T47D (cell line): Measurements from ENCODE around the gene RCOR3.
"Not testable (repeated sequence)": the region's sequence is repeated elsewhere in the genome, so short reads cannot be mapped to it uniquely, and the experiment has no call there.

Experiments
- DNase-seq, 2 experiments: peaks; one replicate each; pipeline versions ENCODE4 v3.0.0 to v3.0.0-alpha.2; 2011 to 2012; ENCODE audit warnings: low read depth in 1 of 2, low spot score in 1 of 2
- JUND ChIP-seq: IDR thresholded peaks from 2 replicates; pipeline ENCODE4 v1.6.1; 2012; ENCODE audit warnings: low read depth
- in situ Hi-C: cut with HindIII; loops from 2 replicates; pipeline ENCODE4 v1.10.0; 2016; ENCODE audit warnings: low sequenced_read_pairs, low pct_unique_long_range_greater_than_20kb

The RCOR3 gene

DNA sequence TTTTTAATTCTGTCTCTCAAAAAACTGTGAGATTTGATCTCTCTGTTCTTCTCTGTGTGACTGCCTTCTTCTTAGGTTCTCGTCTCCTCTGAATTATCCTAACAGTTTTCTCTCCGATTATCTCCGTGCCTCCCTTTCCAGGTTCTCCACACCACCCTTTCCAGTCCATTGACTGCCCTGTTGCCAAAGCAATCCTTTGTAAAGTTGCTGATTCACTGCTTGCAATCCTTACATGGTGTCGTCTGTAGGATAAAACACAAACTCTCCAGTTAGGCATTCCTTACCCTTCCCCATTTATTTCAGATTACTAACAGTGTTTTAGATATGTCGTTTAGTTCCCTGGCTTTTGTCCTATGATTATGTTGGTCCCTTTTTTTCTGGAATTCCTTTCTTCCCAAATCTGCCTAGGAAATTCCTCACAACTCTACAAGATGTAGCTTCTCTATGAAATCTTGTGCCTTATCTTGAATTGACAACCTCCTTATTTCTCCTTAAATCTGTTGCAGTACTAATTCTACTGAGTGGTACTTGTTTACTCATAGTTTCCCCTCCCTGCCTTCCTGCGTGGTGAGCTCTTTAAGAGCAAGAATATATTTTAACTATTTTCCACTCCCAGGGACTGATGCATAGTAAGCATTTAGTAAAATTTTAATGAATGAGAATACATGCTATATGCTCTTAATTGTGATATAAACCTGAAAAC is 22.3 kb downstream of the RCOR3 start:
- in situ Hi-C loops: no loop called here
- TF ChIP-seq JUND: no peak
- no peak for DNase-seq

DNA sequence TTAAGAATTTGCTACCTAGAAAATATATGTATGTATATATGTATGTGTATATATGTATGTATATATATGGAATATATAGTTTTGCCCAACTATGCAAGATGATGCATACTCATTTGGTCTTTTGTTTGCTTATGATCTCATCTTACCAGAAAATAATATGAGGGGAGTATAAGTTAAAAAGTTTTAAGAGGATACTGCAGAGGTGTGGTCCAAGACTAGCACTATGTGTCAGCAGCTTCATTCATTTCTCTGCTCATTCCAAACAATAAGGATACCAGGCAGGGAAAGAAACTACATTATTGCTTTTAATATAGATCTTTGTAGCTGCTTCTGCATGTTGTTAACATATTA is 22.8 kb downstream of the RCOR3 start:
- in situ Hi-C loops: no loop called here
- TF ChIP-seq JUND: no peak
- DNase-seq: no peak

DNA sequence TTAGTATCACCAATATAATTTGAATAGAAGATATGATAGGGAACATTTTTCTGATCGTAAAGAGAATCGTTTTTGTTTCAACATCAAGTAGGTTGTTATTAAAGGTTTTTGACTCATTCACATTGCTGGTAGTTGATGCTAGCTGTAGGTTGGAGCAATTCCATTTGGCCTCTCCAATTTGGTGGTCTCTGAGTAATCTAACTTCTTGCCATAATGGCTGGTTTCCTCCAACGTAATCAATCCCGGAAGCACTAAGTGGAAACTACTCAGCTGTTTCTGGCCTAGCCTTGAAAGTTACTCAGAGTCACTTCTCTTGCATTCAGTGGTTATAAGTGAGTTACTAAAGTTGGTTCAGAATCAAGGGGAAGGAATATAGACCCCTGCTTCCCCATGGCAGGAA is 26.0 kb downstream of the RCOR3 start:
- TF ChIP-seq JUND: no peak
- in situ Hi-C loops: no loop called here
- DNase-seq: no peak

DNA sequence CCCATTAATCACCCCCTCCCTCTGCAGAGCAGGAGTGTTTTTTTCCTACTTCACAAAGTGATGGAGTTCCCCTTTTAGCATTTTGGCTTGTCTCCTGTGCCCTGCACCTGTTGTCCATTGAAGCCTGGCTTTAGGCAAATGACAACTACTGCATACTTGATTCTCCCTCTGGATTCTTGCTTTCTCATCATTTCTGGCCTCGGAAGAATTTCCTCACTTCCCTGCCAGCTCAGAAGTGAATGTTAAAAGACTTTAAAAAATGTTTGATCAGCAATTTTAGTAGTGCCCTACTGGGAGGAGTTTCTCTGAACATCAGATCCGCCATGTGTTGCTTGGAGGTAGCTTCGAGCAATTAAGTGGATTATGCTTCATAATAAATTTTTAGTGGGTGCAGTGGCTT is 28.1 kb downstream of the RCOR3 start:
- no peak for TF ChIP-seq JUND
- DNase-seq: no peak
- in situ Hi-C loops: no loop called here

DNA sequence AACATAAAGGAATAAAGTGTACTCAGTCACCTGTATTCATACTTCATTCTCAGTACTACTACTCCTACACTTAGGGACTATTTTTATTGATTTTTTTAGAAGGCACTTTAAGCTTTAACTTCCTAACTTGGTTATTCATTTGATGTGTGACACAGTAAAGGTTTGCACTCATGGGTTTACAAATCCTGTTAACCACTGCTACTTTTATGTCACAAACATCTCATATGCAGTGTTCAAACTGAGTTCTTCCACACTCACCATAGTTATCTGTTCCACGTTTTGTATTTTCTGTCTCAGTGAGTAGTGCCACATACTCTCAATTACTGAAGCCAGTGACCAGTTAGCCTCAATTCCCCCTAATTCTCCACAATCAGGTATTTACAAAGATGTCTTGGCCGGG is 33.2 kb downstream of the RCOR3 start:
- no peak for TF ChIP-seq JUND
- DNase-seq: no peak
- in situ Hi-C loops: no loop called here

DNA sequence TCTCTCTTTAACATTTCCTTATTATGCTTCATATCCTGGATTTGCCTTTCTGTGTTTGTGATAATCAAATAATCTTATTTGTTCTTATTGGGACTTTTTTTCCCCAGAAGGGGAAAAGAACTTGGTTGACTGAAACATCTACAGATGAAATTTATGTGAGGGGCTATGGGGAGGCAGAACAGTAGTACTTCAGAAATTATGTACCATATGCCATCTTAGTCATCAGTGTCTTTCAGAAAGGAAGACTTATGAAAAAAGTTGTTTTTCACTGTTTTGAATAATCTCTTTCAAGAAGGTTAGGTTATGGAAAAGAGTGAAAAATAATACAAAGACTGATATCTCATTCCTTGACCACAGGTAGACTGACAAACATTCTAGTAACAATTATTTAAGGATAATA is 37.2 kb downstream of the RCOR3 start:
- in situ Hi-C loops: no loop called here
- no peak for DNase-seq
- no peak for TF ChIP-seq JUND

DNA sequence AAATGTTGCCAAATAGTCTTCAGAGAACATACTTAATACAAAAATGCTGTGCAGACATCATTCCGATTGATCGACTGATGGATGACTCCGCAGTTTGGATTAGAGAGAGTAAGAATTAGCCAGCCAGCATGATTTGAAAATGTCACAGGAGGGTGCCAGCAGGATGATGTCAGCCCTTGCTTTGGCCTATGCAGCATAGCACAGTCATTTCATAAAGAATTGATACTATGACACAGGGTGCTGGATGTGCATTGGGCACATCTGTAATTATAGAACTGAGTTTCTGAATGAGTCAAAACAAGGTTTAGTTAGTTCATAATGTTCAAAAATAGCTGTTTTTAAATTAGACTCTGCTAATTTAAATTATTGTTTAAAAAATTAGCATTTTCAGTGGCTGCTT is 45.9 kb downstream of the RCOR3 start:
- in situ Hi-C loops: no loop called here
- DNase-seq: no peak
- TF ChIP-seq JUND: no peak

DNA sequence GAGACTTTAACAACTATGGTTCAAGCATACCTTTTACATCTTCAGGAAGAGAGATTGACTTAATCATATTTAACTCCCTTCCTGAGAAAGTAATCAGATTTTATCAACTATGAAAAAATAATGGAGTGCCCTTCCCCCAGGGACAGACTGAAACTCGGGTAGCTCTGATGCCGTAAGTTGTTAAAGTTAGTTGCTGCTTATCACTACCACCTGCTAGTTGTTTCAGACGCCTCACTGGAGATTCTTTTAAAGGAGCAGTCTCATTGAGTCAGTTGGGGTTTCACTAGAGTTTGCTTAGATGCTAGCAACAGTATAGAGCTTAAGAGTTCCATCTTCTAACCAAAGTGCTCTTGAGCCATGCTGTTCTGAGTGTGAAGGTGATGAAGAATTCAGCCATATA is 50.5 kb downstream of the RCOR3 start:
- in situ Hi-C loops: no loop called here
- no peak for TF ChIP-seq JUND

DNA sequence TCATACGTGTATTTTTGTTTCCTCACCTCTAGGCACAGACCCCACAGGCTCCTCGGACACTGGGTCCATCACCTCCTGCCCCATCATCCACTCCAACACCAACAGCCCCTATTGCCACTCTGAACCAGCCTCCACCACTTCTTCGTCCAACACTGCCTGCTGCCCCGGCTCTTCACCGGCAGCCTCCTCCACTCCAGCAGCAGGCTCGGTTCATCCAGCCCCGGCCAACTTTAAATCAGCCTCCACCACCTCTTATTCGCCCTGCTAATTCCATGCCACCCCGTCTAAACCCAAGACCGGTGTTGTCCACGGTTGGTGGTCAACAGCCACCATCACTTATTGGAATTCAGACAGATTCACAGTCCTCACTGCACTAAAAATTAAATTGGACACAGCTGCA is 54.2 kb downstream of the RCOR3 start:
- in situ Hi-C loops: no loop called here
- no peak for DNase-seq
- TF ChIP-seq JUND: no peak

More for the DNA sequence above, 50.5 kb downstream of the RCOR3 start:
- DNase-seq: no peak

DNA sequence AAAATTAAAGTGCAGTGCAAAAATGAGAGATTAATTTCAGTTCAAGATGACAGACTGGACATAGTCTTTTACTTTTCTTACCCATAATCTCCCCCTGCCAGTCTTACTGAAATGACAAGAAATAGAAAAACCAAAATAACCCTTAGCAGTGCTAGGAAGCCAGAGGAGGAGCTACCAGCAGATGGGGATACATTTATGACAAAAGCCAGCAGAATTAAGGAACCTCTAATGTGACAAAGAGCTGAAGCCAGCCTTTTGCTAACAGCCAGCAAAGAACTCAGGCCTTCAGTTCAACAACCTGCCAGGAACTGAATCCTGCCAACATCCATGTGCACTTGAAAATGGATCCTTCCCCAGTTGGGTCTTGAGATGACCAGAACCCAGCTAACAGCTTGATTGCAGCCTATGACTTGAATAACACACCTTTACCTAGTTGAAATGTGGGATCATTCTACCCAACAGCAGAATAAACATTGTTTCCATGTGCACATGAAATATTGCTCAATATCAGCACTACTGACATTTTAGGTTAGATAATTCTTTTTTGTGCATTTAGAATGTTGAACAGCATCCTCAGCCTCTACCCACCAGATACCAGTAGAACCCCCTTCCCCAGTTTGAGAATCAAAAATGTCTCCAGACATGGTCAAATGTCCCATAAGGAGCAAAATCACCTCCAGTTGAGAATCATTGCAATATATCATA is 59.6 kb downstream of the RCOR3 start:
- in situ Hi-C loops: no loop called here
- no peak for DNase-seq
- TF ChIP-seq JUND: no peak

DNA sequence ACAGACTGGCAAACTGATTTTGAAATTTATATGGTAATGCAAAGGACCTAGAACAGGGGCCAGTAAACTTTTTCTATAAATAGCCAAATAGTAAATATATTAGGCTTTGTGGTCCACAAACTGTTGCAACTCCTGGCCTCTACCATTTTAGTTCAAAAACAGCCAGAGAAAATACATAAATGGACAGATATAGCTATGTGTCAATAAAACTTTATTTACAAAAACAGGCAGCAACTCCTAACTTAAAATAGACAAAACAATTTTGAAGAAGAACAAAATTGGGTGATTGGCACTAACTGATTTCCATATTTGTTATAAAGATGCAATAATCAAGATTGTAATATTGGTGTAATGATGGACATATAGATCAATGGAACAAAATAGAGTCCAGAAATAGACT is 60.7 kb downstream of the RCOR3 start:
- TF ChIP-seq JUND: no peak
- in situ Hi-C loops: no loop called here
- no peak for DNase-seq

DNA sequence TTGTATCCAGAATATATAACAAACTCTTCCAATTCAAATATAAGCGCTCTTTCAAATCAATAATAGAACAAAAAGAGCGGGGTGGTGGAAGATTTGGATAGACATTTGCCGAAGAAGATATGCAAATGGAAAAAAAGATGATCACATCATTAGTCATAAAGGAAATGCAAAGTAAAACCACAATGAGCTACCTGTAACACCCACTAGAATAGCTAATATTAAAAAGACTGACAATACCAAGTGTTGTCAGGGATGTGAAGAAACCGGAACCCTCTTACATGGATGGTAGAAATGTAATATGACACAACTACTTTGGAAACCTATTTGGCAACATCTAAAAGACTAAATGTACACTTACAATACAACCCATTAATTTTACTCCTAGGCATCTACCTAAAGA is 61.8 kb downstream of the RCOR3 start:
- no peak for DNase-seq
- in situ Hi-C loops: no loop called here
- TF ChIP-seq JUND: no peak

DNA sequence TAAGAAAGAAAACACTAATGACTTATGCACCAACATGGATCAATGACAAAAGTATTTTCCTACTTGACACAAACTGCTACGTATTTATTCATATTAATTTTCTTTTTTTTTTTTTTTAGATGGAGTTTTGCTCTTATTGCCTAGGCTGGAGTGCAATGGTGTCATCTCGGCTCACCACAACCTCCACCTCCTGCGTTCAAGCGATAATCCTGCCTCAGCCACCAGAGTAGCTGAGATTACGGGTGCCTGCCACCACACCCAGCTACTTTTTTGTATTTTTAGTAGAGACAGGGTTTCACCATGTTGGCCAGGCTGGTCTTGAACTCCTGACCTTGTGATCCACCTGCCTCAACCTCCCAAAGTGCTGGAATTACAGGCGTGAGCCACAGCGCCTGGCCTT is 62.5 kb downstream of the RCOR3 start:
- DNase-seq, in situ Hi-C loops: not testable (repeated sequence)
